ENCODE data around the gene CEP85L. TPM values are rescaled to one million over a fixed set of nuclear protein-coding genes. Genes with fewer than 3 reads are reported as not detected.
"Not testable (repeated sequence)": the region's sequence is repeated elsewhere in the genome, so short reads cannot be mapped to it uniquely, and the experiment has no call there.

CEP85L gene
- total and polyA plus RNA-seq, 5 donors from 2014 or later = 19.3 to 96.4 (median 27.7) TPM

GRCh38 chr6:118467181-118467580 lies 184.2 kb downstream of the CEP85L start:
- DNase-seq (no peak), ATAC-seq (ENCODE audit: low read depth in 2 of 2) (no peak)
- Histone ChIP-seq H3K27me3 (ENCODE audit: control insufficient read depth, insufficient read depth, low read length) (no peaks in the 10 kb centered on the region), H3K4me1 (ENCODE audit: control insufficient read depth, insufficient read depth, low read length, poor library complexity, severe bottlenecking) (no peaks in the 10 kb centered on the region), H3K27ac (ENCODE audit: insufficient read depth, low read length, poor library complexity, severe bottlenecking) (no peak overlapping the region), H3K4me3 (ENCODE audit: low read depth, low read length) (no peak overlapping the region), H3K36me3 (ENCODE audit: control insufficient read depth, insufficient read depth, low read length) (peaks cover 53% of the 10 kb centered on the region), H3K9me3 (ENCODE audit: control insufficient read depth in 2 of 2, low read length in 2 of 2) (no peaks in the 10 kb centered on the region)
- H3K9me3 Mint-ChIP-seq = no peaks in the 10 kb centered on the region
- peak overlapping the region in 1 of 3 donors; percentile 1 for H3K27ac Mint-ChIP-seq
- peaks cover 0 to 4% (median 2%) of the 10 kb centered on the region in 4 donors for H3K4me1 Mint-ChIP-seq
- H3K4me3 Mint-ChIP-seq = no peak overlapping the region
- H3K36me3 Mint-ChIP-seq = peaks cover 57% of the 10 kb centered on the region
- no peaks in the 10 kb centered on the region for H3K27me3 Mint-ChIP-seq

- Mint-ChIP-seq H3K9me3 (no peaks in the 10 kb centered on the region), H3K36me3 (peaks cover 52% of the 10 kb centered on the region), H3K27ac (no peak overlapping the region), H3K4me3 (no peak overlapping the region), H3K27me3 (no peaks in the 10 kb centered on the region), H3K4me1 (peaks cover 0 to 4% (median 2%) of the 10 kb centered on the region in 4 donors)
- Histone ChIP-seq H3K4me3 (ENCODE audit: low read depth, low read length) (no peak overlapping the region), H3K27me3 (ENCODE audit: control insufficient read depth, insufficient read depth, low read length) (no peaks in the 10 kb centered on the region), H3K36me3 (ENCODE audit: control insufficient read depth, insufficient read depth, low read length) (peaks cover 51% of the 10 kb centered on the region), H3K9me3 (ENCODE audit: control insufficient read depth in 2 of 2, low read length in 2 of 2) (no peaks in the 10 kb centered on the region), H3K4me1 (ENCODE audit: control insufficient read depth, insufficient read depth, low read length, poor library complexity, severe bottlenecking) (no peaks in the 10 kb centered on the region), H3K27ac (ENCODE audit: insufficient read depth, low read length, poor library complexity, severe bottlenecking) (no peak overlapping the region)
- DNase-seq = no peak
- ATAC-seq (ENCODE audit: low read depth in 2 of 2) = no peak
Observed at GRCh38 chr6:118464620-118465019, 186.8 kb downstream of the CEP85L start.

- H3K4me3 Mint-ChIP-seq = no peak overlapping the region
- Histone ChIP-seq H3K4me1 (ENCODE audit: control insufficient read depth, insufficient read depth, low read length, poor library complexity, severe bottlenecking) (no peaks in the 10 kb centered on the region), H3K4me3 (ENCODE audit: low read depth, low read length) (no peak overlapping the region), H3K27ac (ENCODE audit: insufficient read depth, low read length, poor library complexity, severe bottlenecking) (no peak overlapping the region), H3K27me3 (ENCODE audit: control insufficient read depth, insufficient read depth, low read length) (no peaks in the 10 kb centered on the region), H3K9me3 (ENCODE audit: control insufficient read depth in 2 of 2, low read length in 2 of 2) (no peaks in the 10 kb centered on the region), H3K36me3 (ENCODE audit: control insufficient read depth, insufficient read depth, low read length) (peaks cover 20% of the 10 kb centered on the region)
- peaks cover 17% of the 10 kb centered on the region for H3K36me3 Mint-ChIP-seq
- no peaks in the 10 kb centered on the region for H3K9me3 Mint-ChIP-seq
- ATAC-seq (ENCODE audit: low read depth in 2 of 2) = no peak
- H3K4me1 Mint-ChIP-seq = no peaks in the 10 kb centered on the region
- no peaks in the 10 kb centered on the region for H3K27me3 Mint-ChIP-seq
- no peak overlapping the region for H3K27ac Mint-ChIP-seq
- no peak for DNase-seq
Observed at GRCh38 chr6:118460958-118461470, 190.4 kb downstream of the CEP85L start.

GRCh38 chr6:118456982-118457381 lies 194.4 kb downstream of the CEP85L start:
- no peak overlapping the region for H3K27ac ChIP-seq (ENCODE audit: insufficient read depth, low read length, poor library complexity, severe bottlenecking)
- no peak overlapping the region for H3K27ac Mint-ChIP-seq
- H3K4me3 Mint-ChIP-seq = peak overlapping the region in 1 of 4 donors; percentile 21
- no peaks in the 10 kb centered on the region for H3K27me3 ChIP-seq (ENCODE audit: control insufficient read depth, insufficient read depth, low read length)
- H3K4me3 ChIP-seq (ENCODE audit: low read depth, low read length) = no peak overlapping the region
- H3K9me3 ChIP-seq (ENCODE audit: control insufficient read depth in 2 of 2, low read length in 2 of 2) = peaks cover 21 to 26% of the 10 kb centered on the region in 2 experiments
- DNase-seq = no peak
- H3K4me1 Mint-ChIP-seq = no peaks in the 10 kb centered on the region
- no peaks in the 10 kb centered on the region for H3K27me3 Mint-ChIP-seq
- peaks cover 2 to 22% (median 6%) of the 10 kb centered on the region in 7 donors for H3K9me3 Mint-ChIP-seq
- no peaks in the 10 kb centered on the region for H3K4me1 ChIP-seq (ENCODE audit: control insufficient read depth, insufficient read depth, low read length, poor library complexity, severe bottlenecking)
- no peaks in the 10 kb centered on the region for H3K36me3 Mint-ChIP-seq
- peaks cover 3% of the 10 kb centered on the region for H3K36me3 ChIP-seq (ENCODE audit: control insufficient read depth, insufficient read depth, low read length)
- no peak for ATAC-seq (ENCODE audit: low read depth in 2 of 2)

GRCh38 chr6:118451839-118452238 lies 199.6 kb downstream of the CEP85L start:
- Histone ChIP-seq H3K36me3 (ENCODE audit: control insufficient read depth, insufficient read depth, low read length) (no peaks in the 10 kb centered on the region), H3K9me3 (ENCODE audit: control insufficient read depth in 2 of 2, low read length in 2 of 2) (peaks cover 41 to 46% of the 10 kb centered on the region in 2 experiments), H3K4me1 (ENCODE audit: control insufficient read depth, insufficient read depth, low read length, poor library complexity, severe bottlenecking) (no peaks in the 10 kb centered on the region), H3K27me3 (ENCODE audit: control insufficient read depth, insufficient read depth, low read length) (no peaks in the 10 kb centered on the region), H3K27ac (ENCODE audit: insufficient read depth, low read length, poor library complexity, severe bottlenecking) (no peak overlapping the region), H3K4me3 (ENCODE audit: low read depth, low read length) (no peak overlapping the region)
- Mint-ChIP-seq H3K9me3 (peaks cover 4 to 45% (median 17%) of the 10 kb centered on the region in 7 donors), H3K4me1 (no peaks in the 10 kb centered on the region), H3K36me3 (peaks cover 4% of the 10 kb centered on the region), H3K27me3 (no peaks in the 10 kb centered on the region), H3K27ac (no peak overlapping the region), H3K4me3 (peak overlapping the region in 1 of 4 donors; percentile 43)
- no peak for ATAC-seq (ENCODE audit: low read depth in 2 of 2)
- DNase-seq = no peak

GRCh38 chr6:118444796-118445195 lies 206.6 kb downstream of the CEP85L start:
- Mint-ChIP-seq H3K27me3 (no peaks in the 10 kb centered on the region), H3K27ac (no peak overlapping the region), H3K36me3 (peaks cover 5% of the 10 kb centered on the region), H3K4me1 (no peaks in the 10 kb centered on the region), H3K4me3 (no peak overlapping the region), H3K9me3 (peaks cover 0 to 47% (median 19%) of the 10 kb centered on the region in 7 donors)
- ATAC-seq (ENCODE audit: low read depth in 2 of 2) (no peak), DNase-seq (no peak)
- Histone ChIP-seq H3K4me1 (ENCODE audit: control insufficient read depth, insufficient read depth, low read length, poor library complexity, severe bottlenecking) (no peaks in the 10 kb centered on the region), H3K27ac (ENCODE audit: insufficient read depth, low read length, poor library complexity, severe bottlenecking) (no peak overlapping the region), H3K9me3 (ENCODE audit: control insufficient read depth in 2 of 2, low read length in 2 of 2) (peaks cover 15 to 22% of the 10 kb centered on the region in 2 experiments), H3K4me3 (ENCODE audit: low read depth, low read length) (no peak overlapping the region), H3K27me3 (ENCODE audit: control insufficient read depth, insufficient read depth, low read length) (no peaks in the 10 kb centered on the region), H3K36me3 (ENCODE audit: control insufficient read depth, insufficient read depth, low read length) (no peaks in the 10 kb centered on the region)

GRCh38 chr6:118436482-118436881 lies 214.9 kb downstream of the CEP85L start:
- Mint-ChIP-seq H3K27me3 (no peaks in the 10 kb centered on the region), H3K4me1 (no peaks in the 10 kb centered on the region), H3K27ac (no peak overlapping the region), H3K36me3 (no peaks in the 10 kb centered on the region), H3K9me3 (peaks cover 1 to 59% (median 15%) of the 10 kb centered on the region in 7 donors), H3K4me3 (no peak overlapping the region)
- Histone ChIP-seq H3K36me3 (ENCODE audit: control insufficient read depth, insufficient read depth, low read length) (no peaks in the 10 kb centered on the region), H3K27me3 (ENCODE audit: control insufficient read depth, insufficient read depth, low read length) (no peaks in the 10 kb centered on the region), H3K9me3 (ENCODE audit: control insufficient read depth in 2 of 2, low read length in 2 of 2) (peaks cover 4 to 13% of the 10 kb centered on the region in 2 experiments), H3K4me1 (ENCODE audit: control insufficient read depth, insufficient read depth, low read length, poor library complexity, severe bottlenecking) (no peaks in the 10 kb centered on the region), H3K4me3 (ENCODE audit: low read depth, low read length) (no peak overlapping the region), H3K27ac (ENCODE audit: insufficient read depth, low read length, poor library complexity, severe bottlenecking) (no peak overlapping the region)
- no peak for ATAC-seq (ENCODE audit: low read depth in 2 of 2)
- DNase-seq = no peak

GRCh38 chr6:118434147-118434546 lies 217.2 kb downstream of the CEP85L start:
- not testable (repeated sequence) for ATAC-seq (ENCODE audit: low read depth in 2 of 2); H3K36me3 ChIP-seq (ENCODE audit: control insufficient read depth, insufficient read depth, low read length); H3K4me3 ChIP-seq (ENCODE audit: low read depth, low read length); H3K27ac Mint-ChIP-seq; H3K4me3 Mint-ChIP-seq; DNase-seq; H3K27me3 Mint-ChIP-seq; H3K27ac ChIP-seq (ENCODE audit: insufficient read depth, low read length, poor library complexity, severe bottlenecking); H3K9me3 ChIP-seq (ENCODE audit: control insufficient read depth in 2 of 2, low read length in 2 of 2); H3K4me1 Mint-ChIP-seq; H3K36me3 Mint-ChIP-seq; H3K27me3 ChIP-seq (ENCODE audit: control insufficient read depth, insufficient read depth, low read length); H3K4me1 ChIP-seq (ENCODE audit: control insufficient read depth, insufficient read depth, low read length, poor library complexity, severe bottlenecking)
- H3K9me3 Mint-ChIP-seq = peaks cover 0 to 57% (median 15%) of the 10 kb centered on the region in 7 donors
